ENCODE results near the gene TMTC3. TPM values are rescaled to one million over a fixed set of nuclear protein-coding genes. Genes with fewer than 3 reads are reported as not detected.

The TMTC3 gene
- total RNA-seq, 4 donors from 2014 or later = 29.8 to 45.2 (median 33.2) TPM

DNA sequence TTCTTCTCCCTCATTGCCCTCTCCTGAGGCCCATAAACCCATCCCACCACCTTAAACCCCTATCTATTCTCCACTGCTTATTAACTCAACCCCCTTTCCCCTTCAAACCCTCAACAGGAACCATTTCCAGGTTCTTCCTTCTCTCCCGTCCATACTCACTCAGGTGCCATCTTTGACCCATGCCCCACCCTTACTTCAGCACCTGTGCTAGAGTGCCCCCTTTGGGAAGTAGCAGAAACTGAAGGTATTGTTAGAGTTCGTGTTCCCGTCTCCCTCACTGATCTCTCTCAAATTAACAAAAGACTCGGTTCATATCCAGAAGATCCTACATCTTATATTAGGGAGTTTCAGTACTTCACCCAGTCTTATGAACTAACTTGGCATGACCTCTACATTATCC is 86.6 kb downstream of the TMTC3 start:
- WGBS, 2 donors = 96 to 98% methylated on average over 4 of the region's 4 CpGs
- DNase-seq (ENCODE audit: low spot score in 2 of 2) = no peak
- intact Hi-C loops (cut with DNase I; ENCODE audit: low total_unique reads) = no loop called here
- H3K4me3 ChIP-seq (ENCODE audit: low read depth, poor library complexity, severe bottlenecking) = no peak overlapping the region
- TF ChIP-seq, protein P1, sequence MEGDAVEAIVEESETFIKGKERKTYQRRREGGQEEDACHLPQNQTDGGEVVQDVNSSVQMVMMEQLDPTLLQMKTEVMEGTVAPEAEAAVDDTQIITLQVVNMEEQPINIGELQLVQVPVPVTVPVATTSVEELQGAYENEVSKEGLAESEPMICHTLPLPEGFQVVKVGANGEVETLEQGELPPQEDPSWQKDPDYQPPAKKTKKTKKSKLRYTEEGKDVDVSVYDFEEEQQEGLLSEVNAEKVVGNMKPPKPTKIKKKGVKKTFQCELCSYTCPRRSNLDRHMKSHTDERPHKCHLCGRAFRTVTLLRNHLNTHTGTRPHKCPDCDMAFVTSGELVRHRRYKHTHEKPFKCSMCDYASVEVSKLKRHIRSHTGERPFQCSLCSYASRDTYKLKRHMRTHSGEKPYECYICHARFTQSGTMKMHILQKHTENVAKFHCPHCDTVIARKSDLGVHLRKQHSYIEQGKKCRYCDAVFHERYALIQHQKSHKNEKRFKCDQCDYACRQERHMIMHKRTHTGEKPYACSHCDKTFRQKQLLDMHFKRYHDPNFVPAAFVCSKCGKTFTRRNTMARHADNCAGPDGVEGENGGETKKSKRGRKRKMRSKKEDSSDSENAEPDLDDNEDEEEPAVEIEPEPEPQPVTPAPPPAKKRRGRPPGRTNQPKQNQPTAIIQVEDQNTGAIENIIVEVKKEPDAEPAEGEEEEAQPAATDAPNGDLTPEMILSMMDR (IDR thresholded peaks at IDR 0.05) = no peak
- no peak for TF ChIP-seq POLR2A (IDR thresholded peaks at IDR 0.05)

- intact Hi-C loops (cut with DNase I; ENCODE audit: low total_unique reads) = no loop called here
- TF ChIP-seq, protein P1 (IDR thresholded peaks at IDR 0.05) = no peak
- WGBS, 2 donors = 88% methylated on average over 2 of the region's 2 CpGs
- H3K4me3 ChIP-seq (ENCODE audit: low read depth, poor library complexity, severe bottlenecking) = no peak overlapping the region
- no peak for DNase-seq (ENCODE audit: low spot score in 2 of 2)
Measured at GRCh38 chr12:88230271-88230670, 88.2 kb downstream of the TMTC3 start.

GRCh38 chr12:88235183-88235833 is 93.2 kb downstream of the TMTC3 start:
- no peak overlapping the region for H3K4me3 ChIP-seq (ENCODE audit: low read depth, poor library complexity, severe bottlenecking)
- intact Hi-C loops (cut with DNase I; ENCODE audit: low total_unique reads) = no loop called here
- DNase-seq (ENCODE audit: low spot score in 2 of 2) = no peak
- WGBS, 2 donors = 90 to 96% methylated on average over 7 of the region's 7 CpGs
- TF ChIP-seq POLR2A (IDR thresholded peaks at IDR 0.05) = no peak
- TF ChIP-seq, protein P1 (IDR thresholded peaks at IDR 0.05) = no peak

GRCh38 chr12:88237954-88238353 is 95.8 kb downstream of the TMTC3 start:
- H3K4me3 ChIP-seq (ENCODE audit: low read depth, poor library complexity, severe bottlenecking) = no peak overlapping the region
- TF ChIP-seq, protein P1 (IDR thresholded peaks at IDR 0.05) = no peak
- TF ChIP-seq POLR2A (IDR thresholded peaks at IDR 0.05) = no peak
- DNase-seq (ENCODE audit: low spot score in 2 of 2) = no peak
- intact Hi-C loops (cut with DNase I; ENCODE audit: low total_unique reads) = no loop called here

DNA sequence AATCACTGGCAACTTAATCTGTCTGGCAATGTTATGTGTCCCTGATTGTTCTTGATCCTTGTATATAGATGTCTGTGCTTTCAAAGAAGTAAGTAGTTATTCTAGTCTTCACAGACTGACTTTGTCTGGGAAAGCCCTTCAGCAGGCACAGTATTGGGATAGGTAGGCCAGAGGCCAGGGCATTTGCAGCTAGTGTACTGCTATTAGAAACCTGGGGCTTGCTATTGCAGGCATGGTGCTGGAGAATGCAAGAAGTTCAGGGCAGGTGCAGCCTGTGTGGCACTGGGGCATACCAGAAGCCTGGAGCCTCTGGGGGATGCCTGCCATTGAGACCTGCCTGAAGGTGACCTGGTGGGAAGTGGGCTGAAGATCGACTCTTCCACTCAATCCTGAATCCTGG is 96.3 kb downstream of the TMTC3 start:
- no peak overlapping the region for H3K4me3 ChIP-seq (ENCODE audit: low read depth, poor library complexity, severe bottlenecking)
- TF ChIP-seq POLR2A (IDR thresholded peaks at IDR 0.05) = no peak
- TF ChIP-seq, protein P1 (IDR thresholded peaks at IDR 0.05) = no peak
- intact Hi-C loops (cut with DNase I; ENCODE audit: low total_unique reads) = no loop called here
- 100% methylated on average over 1 of the region's 1 CpG for WGBS, 2 donors
- no peak for DNase-seq (ENCODE audit: low spot score in 2 of 2)

All from lower leg skin (tissue), 4 donors.